ENCODE results near the gene RILPL2. TPM values are rescaled to one million over a fixed set of nuclear protein-coding genes. Genes with fewer than 3 reads are reported as not detected.
"Not testable (repeated sequence)": the region's sequence is repeated elsewhere in the genome, so short reads cannot be mapped to it uniquely, and the experiment has no call there.

Gene RILPL2
- total and polyA plus RNA-seq, 10 donors = 10.8 to 18.0 (median 13.5) TPM

GRCh38 chr12:123457980-123458779, 21.7 kb upstream of the RILPL2 start, which contains the start of gene SNRNP35:
Gene SNRNP35, plus strand, starts transcription at chr12:123458139. Its CDS starts 7,402 bp downstream, at chr12:123465541.
- H3K4me3 ChIP-seq = peak within 1 kb of the TSS; percentile 64 to 78 (median 69)
- TF ChIP-seq CTCF (IDR thresholded peaks at IDR 0.05 in 8 of 11, conservative IDR thresholded peaks at IDR 0.05 in 3 of 11) = peak in 1 of 11 experiments; percentile 3
- peak; percentile 81 to 89 (median 85) for TF ChIP-seq POLR2AphosphoS5 (IDR thresholded peaks at IDR 0.05)
- peak in 1 of 3 donors; percentile 9 for TF ChIP-seq POLR2A (IDR thresholded peaks at IDR 0.05)
- H3K27ac ChIP-seq = peak within 1 kb of the TSS; percentile 99 to 100 (median 100)
- peaks cover 6 to 47% (median 23%) of the 10 kb centered on the region in 6 donors for H3K4me1 ChIP-seq
- 0% methylated on average over 48 of the region's 48 CpGs for WGBS, 5 donors
- intact Hi-C loops (cut with DNase I; ENCODE audit: low total_unique reads) = no loop called here
- DNase-seq = peak; percentile 93
- H3K36me3 ChIP-seq = peaks cover 0 to 12% (median 2%) of the 10 kb centered on the region in 6 donors
- no peaks in the 10 kb centered on the region for H3K27me3 ChIP-seq (replicated peaks in 1 of 7)
- H3K9me3 ChIP-seq = no peaks in the 10 kb centered on the region

GRCh38 chr12:123453165-123453564, 16.7 kb upstream of the RILPL2 start:
- TF ChIP-seq POLR2A (IDR thresholded peaks at IDR 0.05) = no peak
- Histone ChIP-seq H3K36me3 (no peaks in the 10 kb centered on the region), H3K27me3 (replicated peaks in 1 of 7) (no peaks in the 10 kb centered on the region), H3K27ac (no peak overlapping the region), H3K9me3 (no peaks in the 10 kb centered on the region), H3K4me3 (no peak overlapping the region), H3K4me1 (peaks cover 0 to 17% (median 4%) of the 10 kb centered on the region in 6 donors)
- 78 to 84% (median 80%) methylated on average over 3 of the region's 3 CpGs for WGBS, 5 donors
- intact Hi-C loops (cut with DNase I; ENCODE audit: low total_unique reads) = no loop called here
- no peak for DNase-seq

GRCh38 chr12:123452276-123452550, 15.7 kb upstream of the RILPL2 start:
- H3K36me3 ChIP-seq; intact Hi-C loops (cut with DNase I; ENCODE audit: low total_unique reads); H3K27ac ChIP-seq; DNase-seq; H3K27me3 ChIP-seq (replicated peaks in 1 of 7); H3K9me3 ChIP-seq; H3K4me3 ChIP-seq: not testable (repeated sequence)
- 0 to 100% (median 53%) methylated on average over 1 of the region's 1 CpG for WGBS, 5 donors
- peaks cover 0 to 21% (median 9%) of the 10 kb centered on the region in 6 donors for H3K4me1 ChIP-seq

- no peak for DNase-seq
- H3K4me3 ChIP-seq = no peak overlapping the region
- 87 to 96% (median 91%) methylated on average over 9 of the region's 9 CpGs for WGBS, 5 donors
- H3K9me3 ChIP-seq = no peaks in the 10 kb centered on the region
- peaks cover 5 to 36% (median 21%) of the 10 kb centered on the region in 6 donors for H3K4me1 ChIP-seq
- TF ChIP-seq POLR2AphosphoS5 (IDR thresholded peaks at IDR 0.05) = no peak
- no peak for TF ChIP-seq CTCF (IDR thresholded peaks at IDR 0.05 in 8 of 11, conservative IDR thresholded peaks at IDR 0.05 in 3 of 11)
- peak overlapping the region in 1 of 8 donors; percentile 92 for H3K27ac ChIP-seq
- no peaks in the 10 kb centered on the region for H3K36me3 ChIP-seq
- intact Hi-C loops (cut with DNase I; ENCODE audit: low total_unique reads) = no loop called here
- no peaks in the 10 kb centered on the region for H3K27me3 ChIP-seq (replicated peaks in 1 of 7)
Measured at GRCh38 chr12:123450636-123451035, 14.2 kb upstream of the RILPL2 start.

DNA sequence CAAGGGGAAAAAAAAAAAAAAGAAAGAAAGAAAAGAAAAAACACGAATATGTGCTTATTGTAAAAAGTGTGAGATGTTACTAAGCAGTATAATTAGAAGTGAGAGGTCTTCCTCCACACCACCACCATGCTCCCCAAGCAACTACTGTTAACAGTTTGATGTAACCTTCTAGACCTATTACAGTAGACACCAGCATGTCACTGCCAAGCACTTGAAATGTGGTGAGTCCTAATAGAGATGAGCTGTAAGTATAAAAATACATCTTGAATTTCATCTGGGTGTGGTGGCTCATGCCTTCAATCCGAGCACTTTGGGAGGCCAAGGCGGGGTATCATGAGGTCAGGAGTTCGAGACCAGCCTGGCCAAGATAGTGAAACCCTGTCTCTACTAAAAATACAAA, 13.4 kb upstream of the RILPL2 start:
- no peaks in the 10 kb centered on the region for H3K27me3 ChIP-seq (replicated peaks in 1 of 7)
- no peaks in the 10 kb centered on the region for H3K9me3 ChIP-seq
- intact Hi-C loops (cut with DNase I; ENCODE audit: low total_unique reads) = no loop called here
- H3K27ac ChIP-seq = peak overlapping the region in 5 of 8 donors; percentile 80 to 92 (median 88)
- peaks cover 11 to 44% (median 29%) of the 10 kb centered on the region in 6 donors for H3K4me1 ChIP-seq
- 83 to 91% (median 89%) methylated on average over 4 of the region's 4 CpGs for WGBS, 5 donors
- no peaks in the 10 kb centered on the region for H3K36me3 ChIP-seq
- TF ChIP-seq CTCF (IDR thresholded peaks at IDR 0.05 in 8 of 11, conservative IDR thresholded peaks at IDR 0.05 in 3 of 11) (no peak), POLR2A (IDR thresholded peaks at IDR 0.05) (no peak)
- DNase-seq = no peak
- H3K4me3 ChIP-seq = no peak overlapping the region

Data from spleen (tissue), 11 donors.